ENCODE results near the gene UNCX. TPM values are rescaled to one million over a fixed set of nuclear protein-coding genes. Genes with fewer than 3 reads are reported as not detected.
"Not testable (repeated sequence)": the region's sequence is repeated elsewhere in the genome, so short reads cannot be mapped to it uniquely, and the experiment has no call there.

UNCX gene
- total RNA-seq, 6 experiments from 2014 or later = not detected

GRCh38 chr7:1209097-1209496, 23.6 kb upstream of the UNCX start:
- Histone ChIP-seq H3K9me3 (no peaks in the 10 kb centered on the region), H3K4me1 (no peaks in the 10 kb centered on the region), H3K27ac (no peak overlapping the region), H3K4me3 (no peak overlapping the region), H3K27me3 (no peaks in the 10 kb centered on the region), H3K36me3 (no peaks in the 10 kb centered on the region)
- no peak for TF ChIP-seq CTCF (IDR thresholded peaks at IDR 0.05)
- TF ChIP-seq POLR2A (IDR thresholded peaks at IDR 0.05) = no peak
- ATAC-seq (no peak), DNase-seq (no peak)
- intact Hi-C loops (cut with DNase I) = no loop called here
- 82% methylated on average over 9 of the region's 14 CpGs for WGBS (ENCODE audit: insufficient coverage, low coverage, low lambda C conversion rate, missing lambda C conversion rate)

- no peaks in the 10 kb centered on the region for H3K36me3 ChIP-seq
- ATAC-seq (no peak), DNase-seq (no peak)
- H3K4me3 ChIP-seq = no peak overlapping the region
- no peaks in the 10 kb centered on the region for H3K4me1 ChIP-seq
- H3K27ac ChIP-seq = no peak overlapping the region
- TF ChIP-seq POLR2A (IDR thresholded peaks at IDR 0.05) (no peak), CTCF (IDR thresholded peaks at IDR 0.05) (no peak)
- 16% methylated on average over 13 of the region's 18 CpGs for WGBS (ENCODE audit: insufficient coverage, low coverage, low lambda C conversion rate, missing lambda C conversion rate)
- intact Hi-C loops (cut with DNase I) = loop anchor here in 1 of 2 donors (10.0 kb wide), 1 partner anchor 194 kb away; no protein-coding TSS in a partner anchor
- no peaks in the 10 kb centered on the region for H3K9me3 ChIP-seq
- no peaks in the 10 kb centered on the region for H3K27me3 ChIP-seq
Measured at GRCh38 chr7:1210321-1210978, 22.2 kb upstream of the UNCX start.

- Histone ChIP-seq H3K36me3 (no peaks in the 10 kb centered on the region), H3K4me1 (no peaks in the 10 kb centered on the region), H3K9me3 (no peaks in the 10 kb centered on the region), H3K4me3 (no peak overlapping the region), H3K27ac (no peak overlapping the region), H3K27me3 (no peaks in the 10 kb centered on the region)
- ATAC-seq = peak in 1 of 4 donors; percentile 43
- TF ChIP-seq CTCF (IDR thresholded peaks at IDR 0.05) = no peak
- TF ChIP-seq POLR2A (IDR thresholded peaks at IDR 0.05) = no peak
- intact Hi-C loops (cut with DNase I) = loop anchor here in 1 of 2 donors (10.0 kb wide), 1 partner anchor 194 kb away; no protein-coding TSS in a partner anchor
- 7% methylated on average over 5 of the region's 35 CpGs for WGBS (ENCODE audit: insufficient coverage, low coverage, low lambda C conversion rate, missing lambda C conversion rate)
- DNase-seq = no peak
Measured at GRCh38 chr7:1210979-1211608, 21.6 kb upstream of the UNCX start.

GRCh38 chr7:1211611-1212010, 21.1 kb upstream of the UNCX start:
- TF ChIP-seq POLR2A (IDR thresholded peaks at IDR 0.05) (no peak), CTCF (IDR thresholded peaks at IDR 0.05) (no peak)
- no peaks in the 10 kb centered on the region for H3K36me3 ChIP-seq
- intact Hi-C loops (cut with DNase I) = loop anchor here in 1 of 2 donors (10.0 kb wide), 1 partner anchor 193 kb away; no protein-coding TSS in a partner anchor
- no peaks in the 10 kb centered on the region for H3K9me3 ChIP-seq
- DNase-seq (no peak), ATAC-seq (peak in 1 of 4 donors; percentile 18)
- WGBS (ENCODE audit: insufficient coverage, low coverage, low lambda C conversion rate, missing lambda C conversion rate) = no CpG with 5 or more reads among the region's 11 CpGs
- H3K27ac ChIP-seq = no peak overlapping the region
- H3K4me3 ChIP-seq = no peak overlapping the region
- H3K4me1 ChIP-seq = no peaks in the 10 kb centered on the region
- no peaks in the 10 kb centered on the region for H3K27me3 ChIP-seq

GRCh38 chr7:1212025-1212424, 20.6 kb upstream of the UNCX start:
- H3K27me3 ChIP-seq, ATAC-seq, DNase-seq, H3K27ac ChIP-seq, H3K4me1 ChIP-seq, H3K9me3 ChIP-seq, H3K36me3 ChIP-seq, H3K4me3 ChIP-seq: not testable (repeated sequence)
- intact Hi-C loops (cut with DNase I) = loop anchor here in 1 of 2 donors (10.0 kb wide), 1 partner anchor 193 kb away; no protein-coding TSS in a partner anchor
- WGBS (ENCODE audit: insufficient coverage, low coverage, low lambda C conversion rate, missing lambda C conversion rate) = 84% methylated on average over 5 of the region's 5 CpGs
